HG02678 (cell line): ENCODE results near the gene CHM.
"Not testable (repeated sequence)": the region's sequence is repeated elsewhere in the genome, so short reads cannot be mapped to it uniquely, and the experiment has no call there.

Experiments used
- ATAC-seq: cut with Tn5 transposase; IDR thresholded peaks from one replicate; pipeline ENCODE4 v1.9.1; 2021; ENCODE audit warnings: mild to moderate bottlenecking, moderate library complexity; ENCODE audit not compliant: unreplicated experiment

CHM gene

DNA sequence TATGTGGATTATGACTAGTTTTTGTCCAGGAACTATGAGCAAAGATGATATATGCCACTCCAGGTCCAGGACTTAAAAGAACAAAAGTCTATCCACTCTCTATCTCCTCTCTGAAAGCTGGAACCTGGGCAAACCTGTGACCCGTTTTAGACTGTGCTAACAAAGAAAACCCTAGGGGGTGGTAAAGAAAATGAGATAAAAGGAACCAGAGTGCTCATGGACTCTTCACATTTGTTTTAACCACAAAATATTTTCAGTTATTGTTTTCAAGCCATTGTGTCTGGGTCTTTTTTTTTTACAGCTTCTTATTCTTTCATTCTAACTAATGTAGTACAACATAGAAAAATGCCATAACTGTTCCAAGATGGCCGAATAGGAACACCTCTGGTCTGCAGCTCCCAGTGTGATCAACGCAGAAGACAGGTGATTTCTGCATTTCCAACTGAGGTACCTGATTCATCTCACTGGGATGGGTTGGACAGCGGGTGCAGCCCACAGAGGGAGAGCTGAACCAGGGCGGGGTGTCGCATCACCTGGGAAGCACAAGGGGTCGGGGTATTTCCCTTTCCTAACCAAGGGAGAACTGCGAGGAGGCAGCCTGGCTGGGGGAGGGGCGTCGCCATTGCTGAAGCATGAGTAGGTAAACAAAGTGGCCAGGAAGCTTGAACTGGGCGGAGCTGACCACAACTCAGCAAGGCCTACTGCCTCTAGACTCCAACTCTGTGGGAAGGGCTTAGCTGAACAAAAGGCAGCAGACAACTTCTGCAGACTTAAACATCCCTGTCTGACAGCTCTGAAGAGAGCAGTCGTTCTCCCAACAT is 45.1 kb downstream of the CHM start:
- peak; percentile 71 for ATAC-seq

DNA sequence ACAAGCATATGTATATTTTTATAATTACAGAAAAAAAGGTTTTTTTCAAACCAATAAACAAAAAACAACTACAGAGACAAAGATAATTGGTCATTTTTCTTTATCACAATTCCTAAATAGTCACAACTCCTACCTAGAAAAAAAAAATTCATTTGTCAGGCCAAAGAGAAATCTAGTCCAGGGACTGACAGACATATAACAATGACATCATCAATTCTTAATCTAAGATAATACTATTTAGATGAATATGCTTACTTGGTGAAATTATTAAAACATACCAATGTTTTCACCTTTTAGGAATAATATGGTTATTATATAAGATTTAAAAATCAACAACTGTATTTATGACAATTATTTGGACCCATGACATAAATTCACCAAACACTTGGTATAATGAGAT is 48.4 kb downstream of the CHM start:
- ATAC-seq: no peak

DNA sequence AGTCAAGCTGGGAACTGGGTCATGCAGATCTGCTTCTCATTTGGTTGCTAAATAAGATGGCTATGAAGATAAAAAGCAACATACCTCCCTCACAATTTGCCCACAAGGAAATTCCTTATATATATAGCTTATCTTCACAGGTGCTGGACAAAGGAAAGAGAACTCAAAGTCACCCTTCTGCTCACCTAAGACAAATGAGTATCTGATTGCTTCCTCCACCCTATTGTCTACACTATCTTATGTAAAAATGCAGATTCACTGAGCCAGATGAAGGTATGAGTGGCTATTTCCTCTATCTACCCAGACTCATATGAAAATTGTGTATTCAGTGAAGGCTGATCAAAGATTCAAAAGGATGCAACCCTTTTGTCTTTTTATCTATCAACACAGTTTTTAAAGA is 50.8 kb downstream of the CHM start:
- ATAC-seq: no peak

DNA sequence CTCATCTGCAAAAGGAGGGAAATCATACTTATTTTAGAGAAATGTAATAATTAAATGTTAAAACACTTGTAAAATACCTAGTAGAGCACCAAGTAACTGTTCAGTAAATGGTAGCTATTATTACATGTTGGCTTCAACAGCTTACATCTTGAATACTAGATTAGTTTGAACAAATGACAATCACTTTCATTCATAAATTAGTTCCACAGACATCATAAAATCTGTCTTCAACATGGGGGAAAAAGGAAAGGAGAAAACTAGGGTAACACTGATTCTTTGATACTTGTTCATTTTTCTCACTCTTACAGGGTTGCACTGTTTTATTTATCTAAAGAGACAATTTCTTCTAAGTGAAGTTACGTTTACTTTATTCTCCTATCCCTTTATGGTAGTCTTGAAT is 51.7 kb downstream of the CHM start:
- ATAC-seq: no peak

DNA sequence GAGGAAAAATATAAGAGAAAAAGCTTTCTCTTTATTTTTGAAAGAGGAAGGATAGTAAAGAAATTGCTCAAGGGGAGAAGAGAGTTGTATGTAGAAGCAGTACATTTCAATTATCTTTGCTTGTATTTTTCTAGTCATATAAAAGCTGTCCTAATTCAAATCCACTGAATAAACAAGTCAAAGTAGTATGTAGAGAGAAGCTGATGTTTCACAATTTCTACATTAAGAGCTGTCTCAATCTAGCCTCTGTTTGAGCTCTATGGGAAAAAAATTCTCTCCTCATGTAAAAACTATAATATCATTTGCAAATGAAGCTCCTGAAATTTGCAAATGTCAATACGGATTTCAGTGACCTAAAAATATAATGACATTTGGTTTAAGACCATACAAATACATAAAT is 52.6 kb downstream of the CHM start:
- ATAC-seq: no peak

DNA sequence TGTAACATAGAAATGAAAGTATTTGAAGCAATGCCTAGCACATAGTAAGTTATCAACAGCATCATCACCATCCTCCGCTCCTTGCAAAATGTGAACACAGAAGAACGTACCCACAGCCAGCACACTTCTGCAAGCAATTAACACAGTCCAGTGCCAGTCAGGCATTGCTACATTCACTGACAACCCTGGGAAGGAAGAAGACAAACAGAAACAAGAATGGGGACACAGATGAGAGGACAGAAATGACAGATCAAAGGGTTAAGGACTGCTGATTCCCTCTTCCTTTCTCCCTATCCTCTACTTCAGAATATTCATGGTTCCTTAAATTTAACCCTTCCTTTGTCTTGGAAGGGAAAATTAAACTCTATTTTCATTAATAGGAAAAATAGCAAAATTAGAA is 53.1 kb downstream of the CHM start:
- ATAC-seq: no peak

DNA sequence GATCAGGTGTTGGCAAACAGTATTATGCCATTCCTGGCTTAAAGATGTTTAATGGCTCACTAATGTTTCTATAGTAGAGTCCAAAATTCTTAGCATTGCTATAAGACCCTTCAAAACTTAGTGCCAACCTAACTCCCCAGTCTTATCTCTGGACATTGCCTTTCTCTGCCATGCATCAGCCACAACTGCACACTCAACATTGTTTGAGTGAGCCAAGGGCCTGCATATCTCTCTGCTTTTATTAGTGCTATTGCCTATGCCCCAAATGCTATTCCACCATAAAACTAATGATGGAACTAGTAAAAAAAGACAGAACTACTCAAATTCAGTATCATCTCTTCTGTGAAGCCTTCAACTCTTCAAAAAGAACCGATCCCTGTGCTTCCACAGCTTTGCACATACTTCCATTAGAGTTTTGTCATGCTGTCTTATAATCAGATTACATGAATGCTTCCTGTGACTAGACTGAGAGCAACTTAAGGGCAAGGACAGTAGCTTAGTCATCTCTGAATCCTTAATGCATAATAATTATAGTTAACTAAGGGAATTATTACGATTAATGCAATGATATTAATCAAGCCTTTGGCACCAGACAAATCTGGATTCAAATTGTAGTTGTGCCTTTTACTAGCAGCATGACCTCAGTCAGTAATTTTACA is 53.7 kb downstream of the CHM start:
- ATAC-seq: no peak

DNA sequence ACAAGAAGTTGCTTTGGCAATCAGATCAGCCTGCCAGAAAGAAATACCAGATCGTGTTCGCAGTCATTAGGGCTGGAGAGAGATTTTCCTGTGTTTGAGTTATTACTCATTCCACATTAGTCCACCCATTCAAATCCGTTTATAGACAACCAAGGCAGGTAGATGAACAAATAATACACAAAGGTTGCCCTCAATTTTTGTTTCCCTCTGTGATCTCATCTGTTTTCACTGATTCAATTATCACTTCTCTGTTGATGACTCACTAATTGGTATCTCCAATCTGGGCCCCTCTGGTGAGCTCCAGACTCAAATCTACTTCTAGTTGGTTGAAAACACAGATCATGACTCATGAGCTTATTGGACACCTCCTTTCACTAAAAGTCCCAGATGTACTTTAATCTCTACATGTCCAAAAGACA is 54.5 kb downstream of the CHM start:
- no peak for ATAC-seq

DNA sequence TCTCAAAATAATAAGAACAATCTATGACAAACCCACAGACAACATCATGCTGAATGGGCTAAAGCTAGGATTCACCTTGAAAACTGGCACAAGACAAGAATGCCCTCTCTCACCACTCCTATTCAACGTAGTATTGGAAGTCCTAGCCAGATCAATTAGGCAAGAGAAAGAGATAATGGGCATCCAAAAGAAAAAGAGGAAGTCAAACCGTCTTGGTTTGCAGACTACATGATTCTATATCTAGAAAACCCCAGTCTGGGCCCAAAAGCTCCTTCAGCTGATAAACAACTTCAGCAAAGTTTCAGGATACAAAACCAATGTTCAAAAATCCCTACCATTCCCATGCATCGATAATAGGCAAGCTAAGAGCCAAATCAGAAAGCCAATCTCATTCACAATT is 59.0 kb downstream of the CHM start:
- ATAC-seq: no peak

DNA sequence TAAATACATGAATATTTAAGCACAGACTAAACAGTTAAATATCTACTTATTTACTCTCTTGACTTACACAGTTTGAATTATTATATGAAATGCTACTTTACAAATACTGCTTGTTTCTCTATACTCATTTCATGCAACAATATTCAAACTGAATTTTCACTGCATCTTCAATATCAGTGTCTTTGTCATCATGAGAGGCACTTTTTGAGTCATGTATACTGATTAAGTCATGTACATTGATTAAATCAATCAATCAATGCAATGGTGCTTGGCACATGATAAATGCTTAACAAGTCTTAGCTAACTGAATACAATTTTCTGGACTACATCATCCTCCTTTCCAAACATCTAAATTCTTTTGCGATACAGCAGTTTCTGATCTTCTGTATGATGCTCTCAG is 67.1 kb downstream of the CHM start:
- no peak for ATAC-seq

DNA sequence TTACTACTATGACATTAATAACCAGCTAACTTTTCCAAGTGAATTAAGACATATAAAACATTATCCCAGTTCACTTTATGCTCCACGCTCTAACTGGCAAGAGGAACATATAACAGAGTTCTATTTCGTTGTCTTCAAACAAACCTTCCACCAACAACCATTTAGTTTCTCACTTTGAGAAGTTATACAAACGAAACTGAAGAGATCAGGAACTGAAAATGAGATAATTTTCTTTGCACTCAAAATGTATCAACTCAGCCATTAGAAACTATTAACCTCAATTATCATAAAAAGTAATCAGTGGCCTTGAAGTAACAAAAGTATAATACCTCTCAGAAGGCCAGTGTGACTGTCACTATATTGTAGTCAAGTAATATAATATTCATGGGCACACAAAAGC is 70.1 kb downstream of the CHM start:
- peak; percentile 93 for ATAC-seq

DNA sequence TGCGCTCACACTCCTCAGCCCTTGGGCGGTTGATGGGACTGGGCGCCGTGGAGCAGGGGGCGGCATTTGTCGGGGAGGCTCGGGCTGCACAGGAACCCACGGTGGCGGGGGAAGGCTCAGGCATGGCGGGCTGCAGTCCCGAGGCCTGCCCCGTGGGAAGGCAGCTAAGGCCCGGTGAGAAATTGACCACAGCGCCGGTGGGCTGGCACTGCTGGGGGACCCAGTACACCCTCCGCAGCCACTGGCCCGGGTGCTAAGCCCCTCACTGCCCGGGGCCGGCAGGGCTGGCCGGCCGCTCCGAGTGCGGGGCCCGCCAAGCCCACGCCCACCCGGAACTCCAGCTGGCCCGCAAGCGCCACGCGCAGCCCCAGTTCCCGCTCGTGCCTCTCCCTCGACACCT is 75.0 kb downstream of the CHM start:
- ATAC-seq: not testable (repeated sequence)

DNA sequence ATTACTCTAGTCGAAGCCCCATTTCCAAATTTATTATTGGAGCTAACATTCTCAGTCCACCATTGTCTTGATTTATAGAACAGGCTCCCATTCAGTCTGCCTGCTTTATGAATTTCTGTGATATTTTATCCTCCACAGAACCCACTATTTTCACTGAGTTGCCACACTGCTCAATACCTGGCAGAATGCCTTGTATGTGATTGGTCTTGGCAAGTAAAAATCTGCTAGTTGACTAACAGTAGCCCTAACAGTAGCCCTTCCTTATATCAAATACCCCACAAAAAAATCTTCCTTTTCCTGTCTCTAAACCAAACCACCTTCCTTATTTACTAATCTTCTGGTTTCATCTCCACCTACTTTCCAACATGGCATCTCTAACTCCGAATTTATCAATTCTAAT is 82.6 kb downstream of the CHM start:
- ATAC-seq: no peak

DNA sequence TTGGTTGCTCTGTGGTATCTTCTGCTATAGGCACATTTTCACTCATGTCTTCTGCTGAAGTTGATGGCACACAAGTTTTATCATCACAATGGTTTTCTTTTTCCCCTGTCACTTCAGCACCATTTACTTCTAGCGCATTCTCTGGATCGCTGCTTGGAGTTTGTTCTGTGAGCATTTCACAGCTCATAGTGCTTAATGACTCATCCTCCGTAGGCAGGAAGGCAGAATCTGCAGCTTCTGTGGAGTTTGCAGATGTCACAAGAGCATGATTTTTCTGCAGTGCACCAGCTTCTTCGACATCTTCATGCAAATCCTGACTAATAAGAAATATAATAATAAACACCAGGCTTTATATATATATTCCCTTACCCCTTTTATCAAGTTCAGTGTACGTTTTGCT is 83.6 kb downstream of the CHM start:
- ATAC-seq: no peak

DNA sequence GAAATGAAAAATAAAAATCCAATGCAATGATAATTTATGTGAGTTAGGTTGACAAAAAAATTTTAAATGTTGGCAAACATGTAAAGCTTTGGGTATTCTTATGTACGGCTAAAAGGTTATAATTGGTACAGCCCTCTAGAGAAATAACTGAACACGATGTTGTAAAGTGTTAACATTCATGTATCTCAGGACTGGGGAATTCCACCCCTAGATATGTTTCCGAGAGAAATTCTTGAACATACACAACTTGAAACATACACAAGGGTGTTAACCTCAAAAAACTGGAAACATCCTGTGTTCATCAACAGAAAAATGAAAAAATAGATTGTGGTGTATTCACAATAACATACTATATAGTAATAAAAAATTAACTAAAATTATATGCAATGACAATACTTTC is 91.8 kb downstream of the CHM start:
- ATAC-seq: no peak

DNA sequence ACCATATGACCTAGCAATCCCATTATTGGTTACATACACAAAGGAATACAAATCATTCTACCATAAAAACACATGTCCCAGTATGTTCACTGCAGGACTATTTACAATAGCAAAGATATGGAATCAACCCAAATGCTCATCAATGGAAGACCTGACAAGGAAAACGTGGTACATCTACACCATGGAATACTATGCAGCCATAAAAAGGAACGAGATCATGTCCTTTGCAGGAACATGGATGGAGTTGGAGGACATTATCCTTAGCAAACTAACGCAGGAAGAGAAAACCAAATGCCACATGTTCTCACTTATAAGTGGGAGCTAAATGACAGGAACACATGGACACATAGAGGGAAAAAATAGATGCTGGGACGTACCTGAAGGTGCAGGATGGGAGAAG is 102.6 kb downstream of the CHM start:
- ATAC-seq: not testable (repeated sequence)

DNA sequence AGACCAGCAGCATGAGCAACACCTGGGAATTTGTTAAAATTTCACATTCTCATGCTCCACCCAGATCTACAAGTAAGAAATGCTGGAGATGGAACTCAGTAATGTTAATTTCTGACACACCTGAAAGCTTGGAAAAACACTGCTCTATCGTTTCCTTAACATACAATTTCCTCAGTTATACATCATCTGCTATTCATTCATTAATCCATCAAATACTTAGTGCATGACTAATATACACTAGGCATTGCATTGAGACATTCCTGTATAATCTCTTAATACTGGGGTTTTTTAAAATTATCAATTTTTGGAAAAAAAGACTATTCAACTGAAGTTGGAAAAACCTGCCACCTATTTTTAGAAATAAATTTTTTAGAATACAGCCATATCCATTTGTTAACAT is 106.1 kb downstream of the CHM start:
- no peak for ATAC-seq

DNA sequence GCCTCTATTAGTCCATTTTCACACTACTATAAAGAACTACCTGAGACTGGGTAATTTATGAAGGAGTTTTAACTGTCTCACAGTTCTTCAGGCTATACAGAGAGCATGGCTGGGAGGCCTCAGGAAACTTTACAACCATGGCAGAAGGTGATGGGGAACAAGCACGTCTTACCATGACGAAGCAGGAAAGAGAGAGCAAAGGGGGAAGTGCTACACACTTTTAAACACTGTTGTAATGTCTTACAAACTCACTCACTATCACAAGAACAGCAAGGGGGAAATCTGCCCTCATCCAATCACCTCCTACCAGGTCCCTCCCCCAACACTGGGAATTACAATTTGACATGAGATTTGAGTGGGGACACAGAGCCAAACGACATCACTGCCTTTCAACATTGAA is 107.4 kb downstream of the CHM start:
- not testable (repeated sequence) for ATAC-seq

DNA sequence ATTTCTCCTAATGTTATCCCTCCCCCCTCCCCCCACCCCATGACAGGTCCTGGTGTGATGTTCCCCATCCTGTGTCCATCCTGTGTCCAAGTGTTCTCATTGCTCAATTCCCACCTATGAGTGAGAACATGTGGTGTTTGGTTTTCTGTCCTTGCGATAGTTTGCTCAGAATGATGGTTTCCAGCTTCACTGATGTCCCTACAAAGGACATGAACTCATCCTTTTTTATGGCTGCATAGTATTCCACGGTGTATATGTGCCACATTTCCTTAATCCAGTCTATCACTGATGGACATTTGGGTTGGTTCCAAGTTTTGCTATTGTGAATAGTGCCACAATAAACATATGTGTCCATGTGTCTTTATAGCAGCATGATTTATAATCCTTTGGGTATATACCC is 113.0 kb downstream of the CHM start:
- ATAC-seq: not testable (repeated sequence)

DNA sequence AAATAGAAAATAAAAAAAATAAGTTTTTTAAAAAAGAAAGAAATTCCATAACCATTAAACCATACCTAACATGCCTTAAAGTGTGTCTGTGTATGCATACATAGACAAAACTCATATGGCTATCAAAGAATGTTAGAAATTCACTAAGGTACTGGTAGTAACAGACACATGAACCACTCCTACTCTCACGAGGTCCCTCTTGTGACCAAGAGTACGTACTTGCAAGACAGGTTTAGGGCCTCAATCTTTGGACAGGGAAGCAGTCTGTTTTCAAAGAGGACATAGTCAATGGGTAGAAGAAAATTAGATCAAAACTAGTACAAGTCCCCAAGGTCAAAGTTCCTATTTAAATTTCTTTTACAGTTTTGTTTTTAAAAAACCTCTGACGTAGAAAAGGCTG is 117.3 kb downstream of the CHM start:
- no peak for ATAC-seq

DNA sequence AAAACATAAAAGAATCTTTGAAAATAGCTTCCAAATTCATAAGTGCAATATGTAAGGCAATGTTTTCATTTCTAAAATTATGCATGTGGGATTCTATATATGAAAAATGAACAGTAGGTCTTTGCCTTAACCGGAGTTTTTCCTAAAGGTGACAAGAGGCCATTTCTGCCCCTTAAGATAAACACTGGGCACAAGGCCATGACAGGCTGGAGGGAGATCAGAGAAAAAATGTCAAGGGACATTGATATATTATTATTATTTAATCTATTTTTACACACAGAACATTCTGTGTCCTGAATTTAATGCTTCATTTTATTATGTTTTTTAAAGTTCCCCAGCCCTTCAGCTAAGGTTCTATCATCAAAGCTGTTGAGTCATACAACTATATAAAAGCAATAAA is 118.8 kb downstream of the CHM start:
- ATAC-seq: no peak

DNA sequence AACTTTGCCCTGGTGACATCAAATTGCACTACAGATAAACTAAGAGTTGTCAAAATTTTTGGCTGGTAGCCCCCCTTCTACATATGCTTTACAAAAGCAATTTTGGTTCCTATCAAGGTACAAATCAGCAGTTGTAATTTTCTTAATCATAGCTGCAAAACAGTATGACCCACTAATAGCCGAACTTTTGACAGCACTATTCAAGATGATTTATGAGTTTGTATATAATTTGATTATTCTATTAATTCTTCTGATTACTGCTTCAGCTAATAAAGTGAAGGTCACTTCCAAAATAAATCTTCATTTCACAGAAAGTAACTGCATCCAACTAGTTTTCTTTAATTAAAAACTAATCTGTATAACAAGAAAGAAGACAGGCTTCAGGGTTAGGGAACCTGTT is 119.6 kb downstream of the CHM start:
- ATAC-seq: no peak

DNA sequence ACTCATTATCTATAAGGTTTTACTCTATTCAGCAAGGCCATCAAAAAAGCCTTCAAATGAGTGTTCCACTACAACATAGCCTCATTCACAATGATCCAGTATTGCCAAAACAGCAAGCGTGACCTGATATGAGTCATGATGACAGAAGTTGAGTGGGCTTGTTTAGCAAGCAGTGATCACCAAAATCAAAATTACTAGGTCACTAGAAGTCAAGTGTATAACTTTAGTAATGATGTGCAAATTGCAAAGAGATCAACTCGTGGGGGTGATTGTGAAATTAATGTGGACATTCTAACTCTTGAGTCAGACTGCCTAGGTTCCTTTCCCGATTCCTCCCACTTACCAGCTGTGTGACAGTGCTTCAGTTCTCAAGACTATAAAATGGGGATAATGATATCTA is 124.5 kb downstream of the CHM start:
- no peak for ATAC-seq
